Small intestine (tissue), 7 donors: ENCODE measurements around the gene GREB1. TPM values are rescaled to one million over a fixed set of nuclear protein-coding genes. Genes with fewer than 3 reads are reported as not detected.

Experiments used
- DNase-seq, 2 donors: peaks; one replicate each; pipeline versions ENCODE4 v3.0.0 to v3.0.0-alpha.2; 2013
- FAIRE-seq: peaks from 2 replicates; lab custom pipeline; 2012; peaks lifted over from hg19 to GRCh38; lab: Jason Lieb, UNC
- H3K27ac ChIP-seq, 3 donors: one replicate each; pipeline ENCODE4 v1.5.1; 2013; ENCODE audit warnings: low read length in 2 of 3, mild to moderate bottlenecking in 2 of 3, control low read depth in 1 of 3, inconsistent platforms in 1 of 3, low read depth in 1 of 3, moderate library complexity in 1 of 3
- H3K27me3 ChIP-seq, 3 donors: one replicate each; pipeline ENCODE4 v1.6.1; 2013; ENCODE audit warnings: low read length in 3 of 3, inconsistent platforms in 1 of 3; ENCODE audit not compliant: control insufficient read depth in 3 of 3, insufficient read depth in 3 of 3
- H3K36me3 ChIP-seq, 3 donors: one replicate each; pipeline ENCODE4 v1.6.1; 2013; ENCODE audit warnings: low read length in 3 of 3, inconsistent platforms in 1 of 3, low read depth in 1 of 3, mild to moderate bottlenecking in 1 of 3, moderate library complexity in 1 of 3; ENCODE audit not compliant: control insufficient read depth in 3 of 3, insufficient read depth in 2 of 3
- H3K4me1 ChIP-seq, 3 donors: one replicate each; pipeline ENCODE4 v1.6.1; 2013; ENCODE audit warnings: low read length in 2 of 3, inconsistent platforms in 1 of 3, low read depth in 1 of 3, mild to moderate bottlenecking in 1 of 3, moderate library complexity in 1 of 3; ENCODE audit not compliant: control insufficient read depth in 3 of 3, insufficient read depth in 2 of 3
- H3K4me3 ChIP-seq, 3 donors: one replicate each; pipeline ENCODE4 v1.5.1; 2013; ENCODE audit warnings: low read length in 3 of 3, control low read depth in 1 of 3, inconsistent platforms in 1 of 3, low read depth in 1 of 3, mild to moderate bottlenecking in 1 of 3, moderate library complexity in 1 of 3
- H3K9me3 ChIP-seq, 2 donors: one replicate each; pipeline ENCODE4 v1.6.1; 2013; ENCODE audit warnings: low read depth in 1 of 2, low read length in 1 of 2; ENCODE audit not compliant: control insufficient read depth in 2 of 2, insufficient read depth in 1 of 2
- WGBS, 3 donors: extraction: QIAGEN DNeasy Blood & Tissue Kit; methylation state at CpG; one replicate each; pipeline ENCODE4 v1.1.7; 2013; 5-methylcytosine and 5-hydroxymethylcytosine counted together
- polyA plus RNA-seq, 4 donors: library from polyadenylated mRNA; stranded (reverse) in 3 of 4; unstranded in 1 of 4; fragments of 200-250 nt in 3 of 4; fragments of 120-200 nt in 1 of 4; gene quantifications; one replicate each; pipeline versions ENCODE4 v1.2.1 to v1.2.3, GENCODE V29; 2013
- donor health status: healthy with polysubstance abuse.
- donor health status: control.
- donor health status: control.
- donor health status: Bipolar disorder and iron deficiency.
- donor health status: healthy.

Gene GREB1
- polyA plus RNA-seq, 4 donors: 0.76 to 1.8 (median 1.4) TPM; not detected in 1

GRCh38 chr2:11598228-11598731 is 64.4 kb downstream of the GREB1 start:
- 66 to 82% (median 70%) methylated on average over 9 of the region's 9 CpGs for WGBS, 3 donors
- FAIRE-seq (no peak), DNase-seq (no peak)
- Histone ChIP-seq H3K4me1 (no peaks in the 10 kb centered on the region), H3K27me3 (no peaks in the 10 kb centered on the region), H3K9me3 (no peaks in the 10 kb centered on the region), H3K4me3 (no peak overlapping the region), H3K27ac (no peak overlapping the region), H3K36me3 (peaks cover 0 to 4% (median 0%) of the 10 kb centered on the region in 3 donors)

- no peak overlapping the region for H3K27ac ChIP-seq
- DNase-seq (no peak), FAIRE-seq (no peak)
- no peak overlapping the region for H3K4me3 ChIP-seq
- WGBS, 3 donors: 54 to 68% (median 61%) methylated on average over 7 of the region's 7 CpGs
- no peaks in the 10 kb centered on the region for H3K27me3 ChIP-seq
- no peaks in the 10 kb centered on the region for H3K36me3 ChIP-seq
- H3K4me1 ChIP-seq: no peaks in the 10 kb centered on the region
- no peaks in the 10 kb centered on the region for H3K9me3 ChIP-seq
Measured at GRCh38 chr2:11602563-11603204, 68.8 kb downstream of the GREB1 start.

GRCh38 chr2:11610624-11611242 is 76.9 kb downstream of the GREB1 start:
- no peak overlapping the region for H3K4me3 ChIP-seq
- H3K36me3 ChIP-seq: peaks cover 0 to 9% (median 0%) of the 10 kb centered on the region in 3 donors
- FAIRE-seq (no peak), DNase-seq (no peak)
- no peaks in the 10 kb centered on the region for H3K4me1 ChIP-seq
- no peak overlapping the region for H3K27ac ChIP-seq
- no peaks in the 10 kb centered on the region for H3K9me3 ChIP-seq
- H3K27me3 ChIP-seq: no peaks in the 10 kb centered on the region
- WGBS, 3 donors: 93 to 96% (median 93%) methylated on average over 37 to 38 of the region's 38 CpGs

- FAIRE-seq: no peak
Measured at GRCh38 chr2:11611251-11611650, 77.4 kb downstream of the GREB1 start.

GRCh38 chr2:11612553-11613215 is 78.8 kb downstream of the GREB1 start:
- Histone ChIP-seq H3K36me3 (peaks cover 0 to 9% (median 0%) of the 10 kb centered on the region in 3 donors), H3K27me3 (no peaks in the 10 kb centered on the region), H3K27ac (no peak overlapping the region), H3K4me1 (no peaks in the 10 kb centered on the region), H3K9me3 (no peaks in the 10 kb centered on the region), H3K4me3 (no peak overlapping the region)
- no peak for FAIRE-seq
- 78 to 89% (median 84%) methylated on average over 20 of the region's 20 CpGs for WGBS, 3 donors
- no peak for DNase-seq

More at GRCh38 chr2:11611251-11611650, 77.4 kb downstream of the GREB1 start:
- H3K27ac ChIP-seq: no peak overlapping the region
- 86 to 94% (median 90%) methylated on average over 5 of the region's 5 CpGs for whole genome bisulfite sequencing, 3 donors
- peaks cover 0 to 9% (median 0%) of the 10 kb centered on the region in 3 donors for H3K36me3 ChIP-seq
- no peaks in the 10 kb centered on the region for H3K27me3 ChIP-seq
- H3K4me1 ChIP-seq: no peaks in the 10 kb centered on the region
- no peak for DNase-seq
- no peaks in the 10 kb centered on the region for H3K9me3 ChIP-seq
- H3K4me3 ChIP-seq: no peak overlapping the region

- peaks cover 0 to 9% (median 0%) of the 10 kb centered on the region in 3 donors for H3K36me3 ChIP-seq
- H3K27ac ChIP-seq: no peak overlapping the region
- FAIRE-seq (no peak), DNase-seq (no peak)
- H3K27me3 ChIP-seq: no peaks in the 10 kb centered on the region
- H3K4me1 ChIP-seq: no peaks in the 10 kb centered on the region
- 78 to 90% (median 83%) methylated on average over 5 of the region's 5 CpGs for WGBS, 3 donors
- no peaks in the 10 kb centered on the region for H3K9me3 ChIP-seq
- H3K4me3 ChIP-seq: no peak overlapping the region
Measured at GRCh38 chr2:11613297-11613696, 79.5 kb downstream of the GREB1 start.

- Histone ChIP-seq H3K27me3 (no peaks in the 10 kb centered on the region), H3K4me1 (no peaks in the 10 kb centered on the region), H3K9me3 (no peaks in the 10 kb centered on the region), H3K36me3 (peaks cover 0 to 9% (median 0%) of the 10 kb centered on the region in 3 donors), H3K27ac (no peak overlapping the region), H3K4me3 (no peak overlapping the region)
- DNase-seq: no peak
- WGBS, 3 donors: 71 to 82% (median 72%) methylated on average over 3 of the region's 3 CpGs
- FAIRE-seq: no peak
Measured at GRCh38 chr2:11615209-11615608, 81.4 kb downstream of the GREB1 start.

- FAIRE-seq: no peak
- no peaks in the 10 kb centered on the region for H3K9me3 ChIP-seq
- 75 to 86% (median 83%) methylated on average over 14 of the region's 14 CpGs for WGBS, 3 donors
- no peak for DNase-seq
- H3K4me1 ChIP-seq: no peaks in the 10 kb centered on the region
- no peak overlapping the region for H3K27ac ChIP-seq
- no peaks in the 10 kb centered on the region for H3K27me3 ChIP-seq
- no peak overlapping the region for H3K4me3 ChIP-seq
- H3K36me3 ChIP-seq: peaks cover 0 to 9% (median 0%) of the 10 kb centered on the region in 3 donors
Measured at GRCh38 chr2:11616097-11616687, 82.3 kb downstream of the GREB1 start.
